Urothelium cell line (cell line): ENCODE results near the gene TSPAN2.

ENCODE experiments used
- DNase-seq: peaks from one replicate; pipeline ENCODE4 v3.0.0; 2011; ENCODE audit warnings: low spot score, mixed read lengths
- FAIRE-seq: peaks from 2 replicates; lab custom pipeline; 2011; peaks lifted over from hg19 to GRCh38; lab: Jason Lieb, UNC

TSPAN2 gene

GRCh38 chr1:115077286-115077983 is 11.9 kb downstream of the TSPAN2 start:
- FAIRE-seq (no peak), DNase-seq (no peak)

DNA sequence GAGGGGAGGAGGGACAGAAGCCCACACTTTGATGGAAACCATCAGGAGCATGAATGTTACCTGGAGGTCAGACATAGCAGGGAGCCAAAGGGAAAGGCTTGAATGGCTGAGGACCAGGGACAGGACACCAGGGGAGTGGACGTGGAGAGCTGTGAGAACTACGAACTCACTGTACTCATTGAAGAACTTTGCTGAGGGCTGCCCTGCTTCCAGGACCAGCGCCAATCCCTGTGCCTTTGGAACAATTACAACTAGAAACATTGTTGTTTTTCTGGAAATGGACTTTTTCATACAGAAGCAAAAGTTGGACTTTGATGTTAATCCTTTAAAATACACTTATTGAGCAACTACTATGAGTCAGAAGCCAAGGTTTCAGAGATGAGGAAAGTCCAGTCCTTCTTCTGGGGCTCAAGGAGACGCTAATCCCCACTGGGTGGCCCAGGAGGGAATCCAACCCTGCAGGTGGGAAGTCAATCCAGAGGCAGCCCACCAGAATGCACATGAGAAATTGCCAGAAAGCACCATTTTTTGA is 12.9 kb downstream of the TSPAN2 start:
- DNase-seq = no peak
- no peak for FAIRE-seq

GRCh38 chr1:115074839-115075534 is 14.3 kb downstream of the TSPAN2 start:
- peak; percentile 23 for FAIRE-seq
- peak; percentile 46 for DNase-seq

DNA sequence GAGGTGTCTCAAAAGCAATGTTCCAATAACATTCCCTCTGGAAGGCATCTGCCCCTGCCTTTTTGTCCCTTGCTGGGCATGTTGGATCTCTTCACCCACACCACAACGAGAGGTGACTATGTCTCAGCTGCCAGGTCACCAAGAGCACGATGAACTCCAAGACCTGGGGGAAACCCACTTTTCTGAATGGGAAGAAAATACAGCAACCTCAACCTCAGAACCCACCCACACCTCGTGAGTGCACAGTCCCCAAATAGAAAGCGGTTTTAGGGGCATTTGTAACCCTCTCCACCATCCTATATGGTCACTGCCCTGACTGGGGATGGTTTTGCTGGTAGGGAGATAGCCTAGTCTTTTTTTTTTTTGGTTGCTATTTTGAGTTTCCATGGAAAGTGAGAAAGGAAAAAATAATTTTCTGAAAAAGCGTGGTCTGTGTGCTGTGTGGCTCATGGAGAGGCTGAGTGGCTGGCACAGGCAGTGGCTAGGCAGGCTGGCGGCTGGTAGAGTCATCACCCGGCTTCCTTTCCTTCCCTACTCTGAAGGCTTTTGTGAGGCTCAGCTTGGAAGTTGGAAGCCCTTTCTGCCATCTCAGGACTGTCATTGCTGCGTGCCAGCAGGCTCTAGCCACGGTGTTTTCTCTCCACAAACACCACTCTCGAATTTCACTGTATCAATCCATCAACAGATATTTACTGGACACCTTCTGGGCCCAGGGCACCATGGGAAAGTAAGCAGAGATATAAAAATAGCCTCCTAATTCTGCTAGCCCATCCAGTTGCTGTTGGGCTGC is 15.8 kb downstream of the TSPAN2 start:
- FAIRE-seq = peak; percentile 70
- no peak for DNase-seq

DNA sequence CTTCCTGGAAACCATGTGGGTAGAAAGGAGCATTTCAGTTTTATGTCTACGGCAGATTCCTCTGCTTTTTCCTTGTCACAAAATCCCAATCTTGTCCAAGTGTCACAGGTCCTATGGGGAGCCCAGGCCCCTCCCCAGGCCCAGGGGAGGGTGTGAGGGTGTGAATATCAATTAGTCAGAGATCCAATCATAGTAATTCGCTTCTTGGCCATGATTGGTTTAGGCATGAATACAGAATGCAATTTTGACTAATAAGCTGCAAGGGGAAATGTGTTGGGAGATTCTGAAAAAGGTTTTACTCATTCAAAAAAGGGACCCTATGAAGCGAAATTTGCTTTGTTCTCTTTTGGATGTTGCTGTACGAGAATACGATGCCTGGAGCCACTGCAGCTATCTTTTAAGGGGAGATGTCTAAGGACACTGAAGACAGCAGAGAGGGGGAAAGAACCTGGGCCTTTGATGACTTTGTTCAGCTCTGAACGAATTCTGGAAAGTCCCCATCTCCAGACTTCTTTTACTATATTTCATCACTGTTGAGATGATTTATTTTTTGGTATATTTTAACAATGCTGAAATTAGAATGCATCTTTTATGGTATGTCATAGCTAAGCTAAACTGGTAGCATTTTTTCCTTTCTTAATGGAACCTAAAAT is 18.2 kb downstream of the TSPAN2 start:
- FAIRE-seq = no peak

DNA sequence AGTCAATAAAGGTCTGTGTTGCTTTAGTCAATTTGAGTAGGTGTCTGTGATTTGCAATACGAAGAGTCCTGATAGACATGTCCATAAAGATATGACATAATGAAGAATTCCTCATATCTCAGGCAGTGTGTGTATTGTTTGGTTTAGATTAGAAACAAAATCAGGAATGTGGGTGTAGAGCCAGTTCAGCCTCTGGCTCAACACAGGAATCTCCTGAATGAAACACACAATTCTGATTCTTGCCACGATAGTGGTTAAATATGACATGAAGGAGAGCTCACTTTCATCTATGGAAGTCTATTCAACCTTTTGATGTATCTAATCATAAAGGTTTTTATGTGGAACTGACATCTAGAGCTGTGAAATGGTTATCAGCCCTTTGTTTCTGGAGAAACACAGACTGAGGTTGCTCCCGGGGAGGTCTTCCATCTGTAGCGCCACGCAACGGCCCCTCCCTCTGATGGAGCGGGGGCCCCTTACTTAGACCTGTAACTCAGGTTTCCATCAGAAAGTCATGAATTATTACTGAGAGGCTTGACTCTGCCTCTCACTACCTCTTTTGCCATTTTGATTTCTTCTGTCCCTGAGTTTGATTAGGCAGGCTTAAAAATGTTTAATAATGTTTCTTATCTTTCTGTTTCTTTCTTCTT is 19.5 kb downstream of the TSPAN2 start:
- FAIRE-seq (peak; percentile 37), DNase-seq (no peak)

More for the DNA sequence above, 18.2 kb downstream of the TSPAN2 start:
- no peak for DNase-seq

- peak; percentile 75 for DNase-seq
- peak; percentile 77 for FAIRE-seq
Measured at GRCh38 chr1:115068826-115069585, 20.3 kb downstream of the TSPAN2 start.

DNA sequence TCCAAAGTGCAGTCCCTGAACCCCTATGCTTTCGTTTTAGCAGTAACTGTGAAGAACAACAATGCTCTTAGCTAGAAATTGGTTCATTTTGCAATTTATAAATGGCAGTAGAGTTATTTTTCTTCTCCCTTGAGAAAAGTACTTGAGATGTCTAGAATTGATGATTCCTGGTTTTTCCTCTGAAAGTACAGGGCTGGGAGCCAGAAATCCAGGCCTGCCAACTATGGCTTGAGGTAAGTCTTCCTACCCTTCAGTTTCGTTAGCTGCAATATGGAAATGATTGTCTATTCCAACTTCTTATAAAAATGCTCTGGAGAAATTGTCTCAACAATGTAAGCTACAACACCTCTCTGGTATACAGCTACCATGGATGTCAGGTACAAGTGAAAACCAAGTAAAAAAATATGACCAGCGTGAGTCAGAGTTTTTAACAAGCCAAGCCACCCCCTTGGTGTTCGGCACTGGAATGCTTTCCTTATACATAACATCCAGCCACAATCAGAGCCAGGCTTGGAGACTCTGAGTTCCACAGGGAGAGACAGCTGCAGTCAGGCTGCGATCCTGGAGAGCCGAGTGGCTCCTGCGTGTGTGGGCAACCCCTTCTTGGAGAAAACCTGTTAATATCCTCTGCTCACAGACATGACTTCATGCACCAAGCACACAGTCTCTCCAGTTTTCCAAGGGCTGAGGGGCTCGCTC is 22.0 kb downstream of the TSPAN2 start:
- DNase-seq (peak; percentile 82), FAIRE-seq (peak; percentile 90)

- DNase-seq = peak; percentile 30
- FAIRE-seq = no peak
Measured at GRCh38 chr1:115065021-115065420, 24.3 kb downstream of the TSPAN2 start.

GRCh38 chr1:115064461-115064860 is 24.8 kb downstream of the TSPAN2 start:
- no peak for DNase-seq
- peak; percentile 68 for FAIRE-seq

DNA sequence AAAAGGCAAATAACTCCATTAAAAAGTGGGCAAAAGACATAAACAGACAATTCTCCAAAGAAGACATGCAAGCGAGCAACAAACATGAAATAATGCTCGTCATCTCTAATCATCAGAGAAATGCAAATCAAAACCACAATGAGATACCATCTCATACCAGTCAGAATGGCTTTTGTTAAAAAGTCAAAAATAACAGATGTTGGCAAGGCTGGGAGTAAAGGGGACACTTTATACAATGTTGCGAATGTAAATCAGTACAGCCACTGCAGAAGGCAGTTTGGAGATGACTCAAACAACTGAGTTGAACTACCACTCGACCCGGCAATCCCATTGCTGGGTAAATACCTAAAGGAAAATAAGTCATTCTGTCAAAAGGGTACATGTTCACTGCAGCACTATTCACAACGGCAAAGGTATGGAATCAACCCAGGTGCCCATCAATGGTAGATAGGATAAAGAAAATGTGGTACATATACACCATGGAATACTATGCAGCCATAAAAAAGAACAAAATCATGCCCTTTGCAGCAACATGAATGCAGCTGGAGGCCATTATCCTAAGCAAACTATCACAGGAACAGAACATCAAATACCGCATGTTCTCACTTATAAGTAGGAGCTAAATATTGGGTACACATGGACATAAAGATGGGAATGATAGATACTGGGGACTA is 25.9 kb downstream of the TSPAN2 start:
- DNase-seq (no peak), FAIRE-seq (no peak)

GRCh38 chr1:115062542-115063004 is 26.7 kb downstream of the TSPAN2 start:
- FAIRE-seq (peak; percentile 81), DNase-seq (peak; percentile 92)

DNA sequence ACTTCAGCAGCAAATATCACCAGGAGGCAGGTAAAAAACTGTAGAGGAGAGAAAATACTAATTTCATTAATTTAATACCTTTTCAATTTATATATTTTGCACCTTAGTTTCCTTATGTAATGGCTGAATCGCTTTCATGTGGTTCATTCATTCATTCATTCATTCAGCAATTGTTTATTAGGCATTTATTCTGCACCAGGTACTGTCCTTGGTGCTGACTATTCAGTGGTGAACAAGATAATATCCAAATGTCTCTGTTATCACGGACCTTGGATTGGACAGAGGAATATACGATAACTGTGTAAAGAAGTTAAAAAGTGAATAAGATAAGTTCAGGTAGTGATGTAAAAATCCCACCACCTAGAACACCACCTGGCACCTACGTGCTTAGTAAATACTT is 28.8 kb downstream of the TSPAN2 start:
- no peak for FAIRE-seq
- no peak for DNase-seq

- FAIRE-seq = no peak
- DNase-seq = no peak
Measured at GRCh38 chr1:115059316-115059715, 30.0 kb downstream of the TSPAN2 start.

DNA sequence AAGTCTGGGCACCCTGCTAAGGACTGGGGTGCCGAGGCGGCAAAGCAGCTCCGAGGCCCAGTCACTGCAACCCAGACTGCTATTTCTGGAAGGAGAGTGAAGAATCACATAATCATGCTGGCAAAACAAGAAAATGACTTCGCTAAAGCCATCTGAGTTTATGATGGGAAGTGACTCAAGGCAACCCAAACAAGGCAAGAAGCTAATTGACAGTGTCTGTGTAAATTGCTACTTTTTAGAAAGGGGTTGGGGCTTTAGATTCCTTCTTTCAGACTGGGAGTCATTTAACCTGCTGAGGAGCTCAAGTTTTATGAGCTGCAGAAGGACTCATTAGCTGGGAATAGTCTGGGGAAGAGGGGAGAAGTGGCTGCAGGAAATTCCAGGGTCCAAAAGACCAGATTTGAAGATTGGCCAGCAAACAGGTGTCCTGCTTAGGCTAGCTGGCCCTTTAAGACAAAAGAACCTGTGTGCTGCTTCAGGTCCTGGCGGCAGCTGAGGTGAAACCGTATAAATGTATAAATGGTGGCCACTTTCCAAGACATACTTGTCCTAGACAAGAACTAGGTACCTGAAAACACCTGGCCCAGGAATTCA is 31.5 kb downstream of the TSPAN2 start:
- FAIRE-seq (peak; percentile 44), DNase-seq (no peak)

GRCh38 chr1:115056395-115056798 is 32.9 kb downstream of the TSPAN2 start:
- peak; percentile 72 for DNase-seq
- FAIRE-seq = peak; percentile 85

DNA sequence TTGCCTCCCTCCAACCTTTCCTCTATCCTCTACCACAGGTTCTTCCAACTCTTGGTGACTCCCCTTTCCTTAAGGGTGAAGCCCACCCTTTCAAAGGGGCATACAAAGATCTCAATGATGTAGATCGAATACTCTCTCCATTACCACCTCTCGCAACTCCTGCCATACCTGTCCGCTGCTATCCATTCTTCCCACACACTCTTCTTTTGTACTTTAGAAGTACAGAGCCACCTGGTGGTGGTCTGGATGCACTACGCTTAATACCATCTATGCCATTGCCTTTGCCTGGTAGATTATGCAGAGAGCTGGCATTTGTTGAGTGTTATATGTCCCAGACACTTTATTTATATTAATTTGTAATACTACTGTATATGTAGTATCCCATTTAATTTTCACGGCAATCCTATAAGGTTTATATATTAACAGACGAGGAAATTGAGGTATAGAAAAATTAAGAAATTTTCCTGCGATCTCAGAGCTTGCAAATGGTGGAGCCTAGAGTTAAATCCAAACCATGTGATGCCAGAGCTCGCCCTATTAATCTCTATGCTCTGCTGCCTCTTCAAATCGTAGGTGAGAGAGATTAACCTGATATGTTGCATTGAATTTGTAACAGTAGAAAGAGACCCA is 36.7 kb downstream of the TSPAN2 start:
- FAIRE-seq = peak; percentile 83
- peak; percentile 72 for DNase-seq
